ENCODE data around the gene DSTYK.

GRCh38 chr1:205255941-205256780, 44.7 kb upstream of the DSTYK start:
- TF ChIP-seq CTCF (IDR thresholded peaks at IDR 0.05): peak; percentile 89 to 99 (median 98)
- no peak for TF ChIP-seq POLR2A (IDR thresholded peaks at IDR 0.05)

Data from body of pancreas (tissue), 4 donors.